Left kidney (tissue), 2 donors: Measurements from ENCODE around the gene SH3BGR. TPM values are rescaled to one million over a fixed set of nuclear protein-coding genes. Genes with fewer than 3 reads are reported as not detected.

Experiments used
- DNase-seq: peaks from one replicate; pipeline ENCODE4 v3.0.0-alpha.2; 2013
- polyA plus RNA-seq: library from polyadenylated mRNA; unstranded; fragments of 120-200 nt; gene quantifications from one replicate; pipeline ENCODE4 v1.2.1, GENCODE V29; 2013; ENCODE audit not compliant: insufficient read length

Gene SH3BGR
- polyA plus RNA-seq, 1 donor, result 4.3 TPM

DNA sequence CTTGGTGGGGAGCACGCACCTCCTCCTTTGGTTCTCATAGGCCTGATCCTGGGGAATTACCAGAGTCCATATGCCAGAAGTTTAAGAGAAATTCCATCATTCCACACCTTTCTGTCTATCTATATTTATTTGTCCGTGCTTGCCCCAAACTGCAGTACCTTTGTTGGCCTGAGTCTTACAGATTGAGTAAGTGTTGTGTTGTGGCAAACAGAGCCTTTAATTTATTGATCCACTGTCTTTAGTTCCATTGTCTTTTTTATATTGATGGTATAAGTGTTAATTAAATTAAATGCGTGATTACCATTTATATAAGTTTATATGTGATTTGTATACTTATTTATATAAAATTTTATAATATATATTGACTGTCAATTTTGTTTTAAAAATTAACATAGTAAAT is 4.9 kb downstream of the SH3BGR start:
- no peak for DNase-seq

DNA sequence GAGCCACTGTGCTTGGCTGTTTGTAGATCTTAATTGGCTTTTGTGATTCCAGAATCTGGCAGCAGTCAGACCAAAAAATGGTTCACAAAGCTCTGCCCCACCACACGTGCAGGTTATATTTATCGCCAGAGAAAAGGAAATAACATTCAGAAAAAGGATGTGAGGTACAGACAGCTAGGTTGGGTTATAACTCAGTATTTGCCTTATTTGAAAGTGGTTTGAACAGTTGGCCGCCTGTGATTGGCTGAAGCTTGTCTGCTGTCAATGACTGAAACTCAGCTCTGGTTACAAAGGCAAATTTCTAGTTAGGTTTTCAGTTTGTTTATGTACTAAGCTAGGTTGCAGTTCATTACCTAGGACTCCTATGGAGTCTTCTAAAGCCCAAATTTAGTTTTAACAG is 9.6 kb downstream of the SH3BGR start:
- DNase-seq, result no peak

- DNase-seq, result no peak
Observed at GRCh38 chr21:39463308-39463707, 11.5 kb downstream of the SH3BGR start.

GRCh38 chr21:39466584-39466983 is 14.8 kb downstream of the SH3BGR start:
- DNase-seq, result no peak

- no peak for DNase-seq
Observed at GRCh38 chr21:39467746-39468145, 16.0 kb downstream of the SH3BGR start.

- DNase-seq, result no peak
Observed at GRCh38 chr21:39468559-39468958, 16.8 kb downstream of the SH3BGR start.

DNA sequence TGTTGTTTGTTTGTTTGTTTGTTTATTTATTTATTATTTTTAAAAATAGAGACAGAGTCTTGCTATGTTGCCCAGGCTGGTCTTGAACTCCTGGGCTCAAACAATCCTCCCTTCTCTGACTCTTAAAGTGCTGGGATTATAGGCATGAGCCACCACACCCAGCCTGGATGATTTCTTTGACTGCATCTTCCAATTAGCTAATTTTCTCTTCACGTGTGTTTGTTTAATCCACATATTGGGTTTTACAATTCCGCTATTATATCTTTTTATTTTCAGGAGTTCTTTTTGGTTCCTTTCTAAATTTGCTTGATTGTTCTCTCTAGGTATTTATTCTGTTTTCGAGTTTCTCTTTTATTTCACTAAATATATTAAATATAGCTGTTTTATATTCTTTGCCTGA is 19.8 kb downstream of the SH3BGR start:
- no peak for DNase-seq

- DNase-seq, result no peak
Observed at GRCh38 chr21:39472786-39473185, 21.0 kb downstream of the SH3BGR start.

DNA sequence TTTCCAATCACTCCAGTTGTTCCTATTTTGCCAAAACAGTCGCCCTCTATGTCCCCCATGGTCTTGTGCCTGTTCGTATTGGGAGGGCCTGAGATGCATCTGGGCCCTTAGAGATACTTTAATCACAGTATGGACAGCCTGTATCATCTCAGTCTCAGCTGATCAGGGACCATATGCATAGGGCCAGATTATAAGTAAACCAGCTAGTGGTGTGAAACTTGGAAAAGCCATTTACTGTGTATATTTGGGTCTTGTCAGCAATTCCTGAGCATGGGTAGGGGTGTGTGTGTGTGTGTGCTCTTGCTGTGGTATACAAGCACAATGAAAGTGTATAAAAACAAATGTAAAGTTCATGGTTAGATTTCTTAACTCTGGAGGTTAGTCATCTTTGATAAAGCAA is 22.8 kb downstream of the SH3BGR start:
- no peak for DNase-seq

GRCh38 chr21:39479164-39479813 is 27.5 kb downstream of the SH3BGR start:
- no peak for DNase-seq

GRCh38 chr21:39479814-39480182 is 28.0 kb downstream of the SH3BGR start:
- no peak for DNase-seq

DNA sequence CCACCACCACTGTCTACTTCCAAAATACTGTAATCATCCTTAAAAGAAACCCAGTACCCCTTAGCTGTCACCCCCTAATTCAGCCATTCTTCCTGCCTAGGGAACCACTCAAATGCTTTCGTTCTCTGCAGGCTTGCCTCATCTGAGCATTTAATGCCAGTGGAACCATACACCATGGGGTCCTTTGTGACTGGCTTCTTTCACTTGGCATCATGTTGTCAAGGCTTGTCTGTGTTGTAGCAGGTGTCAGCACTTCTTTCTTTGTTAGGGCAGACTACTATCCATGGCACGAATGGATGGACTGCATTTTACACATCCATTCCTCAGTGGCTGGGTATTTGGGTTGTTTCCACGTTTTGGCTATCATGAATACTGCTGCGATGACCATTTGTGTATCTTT is 28.5 kb downstream of the SH3BGR start:
- DNase-seq, result no peak

- DNase-seq, result no peak
Observed at GRCh38 chr21:39481886-39482285, 30.1 kb downstream of the SH3BGR start.

DNA sequence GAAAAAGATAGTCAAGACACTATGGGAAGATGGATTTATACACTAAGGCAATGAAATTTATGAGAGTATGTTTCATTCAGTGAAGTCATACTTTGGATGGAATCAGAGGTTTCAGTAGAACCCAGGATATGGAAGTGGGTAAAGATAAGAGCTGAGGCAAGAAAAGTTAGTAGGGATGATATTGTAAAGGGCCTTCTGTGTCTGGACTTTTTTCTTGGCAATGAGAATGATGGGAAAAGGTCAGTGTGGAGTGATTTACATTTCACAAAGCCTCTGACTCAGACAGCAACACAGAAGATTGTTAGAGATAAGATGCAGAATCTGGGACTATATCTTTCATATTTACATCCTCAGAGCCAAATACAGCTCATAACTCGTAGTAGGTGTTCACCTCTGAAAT is 32.1 kb downstream of the SH3BGR start:
- no peak for DNase-seq

DNA sequence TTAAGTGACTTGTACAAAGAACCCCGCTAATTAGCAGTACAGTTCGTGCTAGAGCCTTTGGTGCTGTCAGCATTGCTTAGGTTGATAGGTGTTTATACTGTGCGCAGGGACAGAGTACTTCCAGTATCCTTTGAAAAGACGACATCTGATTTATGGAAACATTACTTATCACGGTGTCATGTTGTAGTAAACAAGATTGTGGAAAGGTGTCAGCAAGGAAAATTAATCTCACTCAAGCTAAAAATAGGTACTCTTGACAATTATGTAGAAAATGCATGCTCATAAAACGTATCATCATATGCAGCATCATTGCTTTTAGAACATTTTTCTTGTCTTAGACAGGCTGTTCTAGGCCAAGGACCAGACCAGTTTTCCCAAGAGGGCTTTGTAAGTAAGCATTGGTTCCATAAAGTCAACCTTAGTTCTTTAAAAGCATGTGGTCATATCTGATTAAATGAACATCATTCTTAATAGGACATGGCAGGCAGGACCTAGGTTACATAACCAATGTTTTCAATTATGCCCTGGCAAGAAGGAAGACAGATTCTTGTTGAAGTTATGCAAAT is 33.0 kb downstream of the SH3BGR start:
- no peak for DNase-seq

GRCh38 chr21:39489380-39489924 is 37.7 kb downstream of the SH3BGR start:
- DNase-seq, result no peak

DNA sequence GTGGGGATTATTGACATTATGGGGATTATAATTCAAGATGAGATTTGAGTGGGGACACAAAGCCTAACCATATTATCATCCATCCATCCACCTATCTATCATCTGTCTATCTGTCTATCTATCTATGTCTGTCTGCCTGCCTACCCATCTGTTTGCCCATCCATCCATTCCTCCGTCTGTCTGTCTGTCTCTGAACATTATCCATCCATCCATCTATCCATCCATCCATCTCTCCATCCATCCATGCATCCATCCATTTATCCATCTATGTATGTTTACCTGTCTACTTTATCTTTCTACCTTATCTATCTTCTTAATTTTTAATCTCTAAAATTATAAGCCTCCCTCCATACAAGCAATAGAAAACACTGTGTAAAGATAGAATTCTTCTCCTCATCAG is 47.4 kb downstream of the SH3BGR start:
- no peak for DNase-seq

GRCh38 chr21:39502631-39503030 is 50.9 kb downstream of the SH3BGR start:
- DNase-seq, result no peak

GRCh38 chr21:39503123-39503762 is 51.5 kb downstream of the SH3BGR start:
- no peak for DNase-seq

- DNase-seq, result no peak
Observed at GRCh38 chr21:39504230-39504629, 52.5 kb downstream of the SH3BGR start.

- DNase-seq, result no peak
Observed at GRCh38 chr21:39510240-39510639, 58.5 kb downstream of the SH3BGR start.

GRCh38 chr21:39511102-39511501 is 59.3 kb downstream of the SH3BGR start:
- DNase-seq, result no peak

DNA sequence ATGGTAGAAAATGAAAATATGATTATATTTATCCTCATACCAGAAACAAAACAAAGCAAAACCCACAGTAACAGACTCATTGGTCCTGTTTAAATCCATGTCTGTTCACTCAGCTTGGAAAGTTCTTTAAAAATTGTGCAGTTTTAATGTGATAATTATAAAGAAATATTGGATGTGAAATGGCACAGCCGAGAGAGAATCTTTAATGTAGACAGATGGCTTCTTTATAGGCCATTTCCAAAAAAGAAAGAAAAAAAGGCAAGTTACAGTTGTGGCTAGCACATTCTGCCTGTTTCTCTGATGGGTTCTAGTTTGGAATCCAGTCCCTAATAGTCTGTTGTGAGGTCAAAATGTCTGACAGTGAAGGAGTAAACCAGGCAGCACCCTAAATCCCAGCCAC is 62.0 kb downstream of the SH3BGR start:
- DNase-seq, result no peak
